IMR-90 (cell line): ENCODE results near the gene PEX6.

Experiments used
- RFX5 ChIP-seq: IDR thresholded peaks from 2 replicates; pipeline ENCODE4 v1.8.0; 2012; ENCODE audit warnings: low read depth, mild to moderate bottlenecking, low read length, moderate library complexity
- SMC3 ChIP-seq: fragments of 150-350 bp; IDR thresholded peaks from 2 replicates; pipeline ENCODE4 v1.6.1; 2016; ENCODE audit warnings: low read depth, mild to moderate bottlenecking, antibody characterized with exemption, low read length, moderate library complexity
- USF2 ChIP-seq: fragments of 150-350 bp; IDR thresholded peaks from 2 replicates; pipeline ENCODE4 v1.6.1; 2017; ENCODE audit warnings: mild to moderate bottlenecking, antibody characterized with exemption, low read length, low read depth

- TF ChIP-seq USF2: no peak
- no peak for TF ChIP-seq SMC3
- no peak for TF ChIP-seq RFX5
Measured at GRCh38 chr6:43016176-43016942, 37.4 kb upstream of the PEX6 start.
